ENCODE data around the gene CTSV. TPM values are rescaled to one million over a fixed set of nuclear protein-coding genes. Genes with fewer than 3 reads are reported as not detected.
A peak's percentile ranks its signal among the peaks of the same experiment; 100 is the strongest.
"Not testable (repeated sequence)": the region's sequence is repeated elsewhere in the genome, so short reads cannot be mapped to it uniquely, and the experiment has no call there.

The CTSV gene
- total RNA-seq, 4 donors from 2014 or later: 0.58 TPM; not detected in 3

- no peaks in the 10 kb centered on the region for H3K9me3 ChIP-seq
- peaks cover 27 to 37% (median 28%) of the 10 kb centered on the region in 3 donors for H3K27me3 ChIP-seq
- H3K4me3 ChIP-seq: peak overlapping the region in 1 of 4 donors; percentile 28
- DNase-seq (no peak), ATAC-seq (no peak)
- TF ChIP-seq POLR2A (IDR thresholded peaks at IDR 0.05): no peak
- TF ChIP-seq CTCF (IDR thresholded peaks at IDR 0.05 in 4 of 5, conservative IDR thresholded peaks at IDR 0.05 in 1 of 5): no peak
- in situ Hi-C loops (cut with MboI; ENCODE audit: low sequenced_read_pairs in 4 of 4): no loop called here
- no peak overlapping the region for H3K27ac ChIP-seq
- no peaks in the 10 kb centered on the region for H3K36me3 ChIP-seq
- intact Hi-C loops (cut with DNase I; ENCODE audit: low total_unique reads): no loop called here
- H3K4me1 ChIP-seq: no peaks in the 10 kb centered on the region
Measured at GRCh38 chr9:97076238-97076637, 37.3 kb upstream of the CTSV start.

GRCh38 chr9:97075289-97075985 lies 36.5 kb upstream of the CTSV start:
- intact Hi-C loops (cut with DNase I; ENCODE audit: low total_unique reads): no loop called here
- in situ Hi-C loops (cut with MboI; ENCODE audit: low sequenced_read_pairs in 4 of 4): no loop called here

DNA sequence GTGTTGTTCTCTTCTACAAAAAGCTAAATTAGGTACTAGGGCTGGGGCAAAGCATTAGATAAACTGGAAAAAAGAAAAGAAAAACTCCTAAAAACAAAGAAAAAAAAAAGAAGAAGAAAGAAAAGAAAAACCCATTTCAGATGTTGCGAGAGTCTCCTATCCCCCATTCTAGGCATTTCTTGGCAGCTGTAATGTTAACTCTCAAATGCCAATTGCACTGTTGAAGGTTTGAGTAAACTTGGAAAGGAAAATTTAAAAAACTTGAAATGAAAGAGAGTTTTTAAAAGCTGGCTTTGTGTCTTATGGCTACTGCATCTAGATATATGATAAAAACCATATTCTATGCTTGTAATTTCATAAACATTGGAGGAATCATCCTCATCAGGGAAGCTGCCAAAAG lies 34.6 kb upstream of the CTSV start:
- Histone ChIP-seq H3K4me1 (no peaks in the 10 kb centered on the region), H3K36me3 (no peaks in the 10 kb centered on the region), H3K27me3 (peaks cover 28 to 37% (median 30%) of the 10 kb centered on the region in 3 donors), H3K4me3 (no peak overlapping the region), H3K27ac (no peak overlapping the region), H3K9me3 (no peaks in the 10 kb centered on the region)
- DNase-seq (no peak), ATAC-seq (no peak)
- in situ Hi-C loops (cut with MboI; ENCODE audit: low sequenced_read_pairs in 4 of 4) (no loop called here), intact Hi-C loops (cut with DNase I; ENCODE audit: low total_unique reads) (no loop called here)
- TF ChIP-seq CTCF (IDR thresholded peaks at IDR 0.05 in 4 of 5, conservative IDR thresholded peaks at IDR 0.05 in 1 of 5) (no peak), POLR2A (IDR thresholded peaks at IDR 0.05) (no peak)

More at GRCh38 chr9:97075289-97075985, 36.5 kb upstream of the CTSV start:
- Histone ChIP-seq H3K4me1 (no peaks in the 10 kb centered on the region), H3K27me3 (peaks cover 28 to 37% (median 30%) of the 10 kb centered on the region in 3 donors), H3K9me3 (no peaks in the 10 kb centered on the region), H3K27ac (no peak overlapping the region), H3K4me3 (no peak overlapping the region), H3K36me3 (no peaks in the 10 kb centered on the region)
- no peak for TF ChIP-seq POLR2A (IDR thresholded peaks at IDR 0.05)
- no peak for TF ChIP-seq CTCF (IDR thresholded peaks at IDR 0.05 in 4 of 5, conservative IDR thresholded peaks at IDR 0.05 in 1 of 5)
- DNase-seq: no peak
- no peak for ATAC-seq

GRCh38 chr9:97072285-97072776 lies 33.4 kb upstream of the CTSV start:
- Histone ChIP-seq H3K9me3 (no peaks in the 10 kb centered on the region), H3K27ac (no peak overlapping the region), H3K36me3 (no peaks in the 10 kb centered on the region), H3K4me1 (no peaks in the 10 kb centered on the region), H3K27me3 (peaks cover 17 to 32% (median 20%) of the 10 kb centered on the region in 3 donors), H3K4me3 (no peak overlapping the region)
- in situ Hi-C loops (cut with MboI; ENCODE audit: low sequenced_read_pairs in 4 of 4) (no loop called here), intact Hi-C loops (cut with DNase I; ENCODE audit: low total_unique reads) (no loop called here)
- ATAC-seq: no peak
- DNase-seq: no peak
- TF ChIP-seq POLR2A (IDR thresholded peaks at IDR 0.05): no peak
- TF ChIP-seq CTCF (IDR thresholded peaks at IDR 0.05 in 4 of 5, conservative IDR thresholded peaks at IDR 0.05 in 1 of 5): no peak

- H3K27ac ChIP-seq; in situ Hi-C loops (cut with MboI; ENCODE audit: low sequenced_read_pairs in 4 of 4); intact Hi-C loops (cut with DNase I; ENCODE audit: low total_unique reads); H3K4me1 ChIP-seq; H3K4me3 ChIP-seq; DNase-seq; H3K36me3 ChIP-seq; H3K9me3 ChIP-seq; ATAC-seq: not testable (repeated sequence)
- peaks cover 4 to 14% (median 5%) of the 10 kb centered on the region in 3 donors for H3K27me3 ChIP-seq
Measured at GRCh38 chr9:97070325-97070724, 31.4 kb upstream of the CTSV start.
